ENCODE data around the gene SNAP91. TPM values are rescaled to one million over a fixed set of nuclear protein-coding genes. Genes with fewer than 3 reads are reported as not detected.

Gene SNAP91
- total and polyA plus RNA-seq, 2 of the 8 experiments (the other 6 are each of a cell fraction or from before 2014, with no cell fraction given), result 1.3 to 1.5 TPM

GRCh38 chr6:83597511-83597910 is 111.4 kb downstream of the SNAP91 start (continued):
- TF ChIP-seq SIN3A (conservative IDR thresholded peaks at IDR 0.05 in 1 of 2, IDR thresholded peaks at IDR 0.05 in 1 of 2; ENCODE audit: low read depth in 1 of 2, low read length in 2 of 2) (no peak), SIX5 (IDR thresholded peaks at IDR 0.05; ENCODE audit: low read depth, low read length) (no peak), FOSL1 (IDR thresholded peaks at IDR 0.05; ENCODE audit: insufficient read depth, low read depth, low read length) (no peak), POLR2AphosphoS5 (IDR thresholded peaks at IDR 0.05; ENCODE audit: low read depth, low read length) (no peak), SUZ12 (IDR thresholded peaks at IDR 0.05; ENCODE audit: low read length) (no peak)
